GM15510 (cell line): Measurements from ENCODE around the gene SMIM38.

Experiments used
- POLR2A ChIP-seq: IDR thresholded peaks from 3 replicates; pipeline ENCODE4 v1.6.1; 2011; ENCODE audit warnings: borderline replicate concordance; ENCODE audit not compliant: insufficient read length; ENCODE audit errors: extremely low read depth

The SMIM38 gene

DNA sequence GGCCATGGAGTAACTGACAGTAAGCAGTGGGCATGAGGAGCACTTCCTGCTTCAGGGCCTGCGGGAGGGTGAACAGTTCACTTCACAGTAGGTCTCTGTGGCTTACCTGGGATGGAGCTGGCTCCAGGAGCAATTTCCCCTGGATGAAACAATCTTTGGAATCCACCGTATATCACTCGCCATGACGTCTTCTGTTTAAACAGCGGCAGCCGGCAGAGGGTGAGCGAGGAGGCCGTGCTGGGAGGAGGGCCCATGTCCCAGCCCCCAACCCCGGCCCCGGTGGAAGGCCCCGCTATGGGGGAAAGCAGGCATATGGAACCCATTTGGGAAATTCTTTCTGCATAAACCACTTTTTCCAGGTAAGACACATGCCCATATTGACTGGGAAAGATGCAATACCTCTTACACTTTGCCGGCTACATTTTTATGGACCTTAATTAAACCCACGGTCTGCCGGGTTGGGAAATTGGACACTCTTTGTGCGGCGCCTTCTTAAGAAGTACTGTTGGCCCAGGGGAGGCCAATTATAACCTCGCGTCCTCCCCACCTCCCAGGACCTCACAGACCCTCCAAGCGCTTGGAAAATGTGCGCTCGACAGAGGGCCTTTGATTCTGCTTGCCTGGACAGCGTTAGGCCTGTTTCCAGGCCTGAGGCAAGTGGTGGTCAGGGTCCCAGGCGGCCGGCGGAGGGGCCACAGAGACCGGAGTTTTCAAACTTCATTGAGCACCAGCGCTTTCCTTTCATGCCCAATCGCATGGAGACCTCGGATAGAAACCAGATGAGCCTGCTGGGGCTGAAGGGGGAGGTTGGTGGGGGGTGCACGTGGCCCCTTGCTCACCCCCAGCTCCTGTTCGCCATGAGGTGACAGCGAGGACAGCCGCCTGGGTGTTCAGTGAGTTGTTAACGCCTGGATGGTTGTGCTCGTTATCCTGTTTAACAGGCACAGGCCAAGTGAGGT lies 40.4 kb downstream of the SMIM38 start:
- no peak for TF ChIP-seq POLR2A

DNA sequence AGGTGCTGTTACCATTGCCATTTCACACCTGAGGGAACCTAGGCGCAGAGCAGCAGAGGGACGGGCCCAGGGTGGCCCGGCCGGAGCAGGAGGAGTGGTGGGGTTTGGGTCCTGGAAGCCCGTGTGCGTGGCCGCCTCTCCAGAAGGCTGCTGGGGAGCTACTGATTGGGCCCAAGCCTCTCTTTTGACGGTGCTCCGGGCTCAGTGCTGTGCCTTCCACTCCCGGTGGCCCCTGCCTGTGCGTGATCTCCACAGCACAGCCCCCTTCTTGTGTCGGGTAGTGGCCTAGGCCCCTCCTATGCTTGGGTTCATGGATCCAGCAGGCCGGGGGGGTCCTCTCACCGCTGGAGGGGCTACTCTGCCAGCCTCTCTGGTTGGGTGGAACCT lies 41.0 kb downstream of the SMIM38 start:
- no peak for TF ChIP-seq POLR2A

DNA sequence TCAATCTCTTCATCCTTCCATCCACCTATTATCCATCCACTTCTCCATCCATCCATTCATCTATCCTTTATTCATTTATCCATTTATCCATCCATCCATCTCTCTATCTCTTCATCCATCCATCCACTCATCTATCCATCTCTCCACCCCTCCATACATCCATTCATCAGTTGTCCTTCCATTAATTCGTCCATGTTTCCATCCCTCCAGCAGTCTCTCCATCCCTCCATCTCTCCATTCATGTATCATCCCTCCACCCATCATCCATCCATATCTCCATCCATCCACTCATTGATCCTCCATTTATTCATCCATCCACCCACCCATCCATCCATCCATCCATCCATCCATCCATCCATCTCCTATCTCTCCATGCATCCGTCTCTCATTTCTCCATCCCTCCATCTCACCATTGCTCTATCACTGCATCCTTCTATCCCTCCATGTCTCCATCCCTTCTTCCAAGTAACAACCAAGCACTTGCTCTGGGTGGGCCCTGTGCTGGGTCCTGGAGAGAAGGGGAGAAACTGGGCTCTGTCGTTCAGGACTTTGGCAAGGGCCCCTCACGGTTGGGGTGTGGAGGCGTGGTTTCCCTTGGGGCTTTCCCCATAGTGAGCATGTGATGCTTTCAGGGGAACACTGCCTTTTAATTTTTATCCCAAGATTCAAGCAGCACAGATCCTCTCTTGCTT lies 43.3 kb downstream of the SMIM38 start:
- TF ChIP-seq POLR2A, result no peak

DNA sequence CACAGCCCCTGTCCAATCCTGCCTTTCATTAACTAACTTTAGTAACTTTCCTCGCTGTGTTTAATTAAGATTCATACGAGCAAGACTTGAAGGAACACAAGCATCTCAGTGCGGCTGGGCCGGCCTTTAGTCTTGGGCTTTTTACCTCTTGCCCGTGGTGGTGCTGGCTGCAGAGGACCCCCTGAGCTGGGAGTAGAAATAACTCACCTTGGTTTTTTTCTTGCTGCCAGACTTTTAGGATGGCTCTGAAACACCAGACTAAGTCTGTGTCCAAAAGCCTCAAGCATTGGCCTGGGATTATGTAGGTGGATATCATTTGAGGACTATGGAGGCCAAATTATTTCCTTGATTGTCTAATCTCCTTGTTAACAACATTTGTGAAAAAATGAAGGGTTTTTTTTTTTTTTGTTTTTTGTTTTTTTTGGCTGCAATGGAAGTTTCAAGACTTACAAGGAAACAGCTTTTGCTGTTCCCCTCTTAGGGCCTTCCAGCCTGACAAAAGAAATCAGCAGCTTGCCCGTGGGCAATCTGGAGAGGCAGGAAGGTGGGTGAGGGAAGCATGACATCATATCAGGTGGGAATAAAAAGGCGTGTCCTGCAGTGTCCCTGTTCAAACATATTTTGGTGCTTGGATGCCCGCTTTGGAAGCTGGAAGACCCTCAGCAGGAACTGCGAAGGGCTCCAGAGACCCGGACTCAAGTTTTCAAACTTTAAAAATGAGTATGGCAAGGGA lies 44.0 kb downstream of the SMIM38 start:
- TF ChIP-seq POLR2A, result no peak

DNA sequence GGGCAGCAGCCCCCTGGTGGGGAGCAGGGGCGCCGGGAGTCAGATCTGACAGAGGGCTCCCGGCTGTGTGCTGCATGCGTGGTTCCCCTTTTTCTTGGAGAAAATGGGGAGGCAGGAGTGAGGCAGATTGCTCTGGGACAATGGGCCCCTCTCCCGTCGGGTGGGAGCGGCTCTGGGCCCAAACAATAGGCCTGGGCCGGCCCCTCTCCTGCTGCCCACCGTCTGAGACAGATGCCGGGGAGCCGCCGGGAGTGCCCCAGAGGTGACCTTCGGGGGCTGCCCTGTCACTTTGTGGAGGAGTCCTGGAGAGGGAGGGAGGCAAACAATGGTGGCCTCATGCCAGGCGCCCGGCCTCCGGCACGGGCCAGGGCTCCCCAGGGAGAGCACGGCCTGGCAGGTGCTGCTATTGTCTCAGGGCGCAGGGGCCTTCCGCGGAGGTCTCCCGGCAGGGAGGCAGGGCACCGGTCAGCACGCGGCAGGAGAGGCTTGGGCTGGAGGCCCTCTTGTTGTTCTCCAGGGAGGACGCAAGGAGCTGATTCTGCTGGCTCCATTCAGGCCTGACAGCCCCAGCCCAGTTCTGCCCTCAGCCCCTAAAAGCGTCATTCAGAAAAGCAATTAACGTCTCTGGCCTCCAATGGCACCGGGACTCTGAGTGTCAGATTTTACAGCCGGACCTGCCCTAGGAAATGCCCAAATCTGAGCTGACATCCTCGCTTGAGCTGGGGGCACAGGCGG lies 44.8 kb downstream of the SMIM38 start:
- TF ChIP-seq POLR2A, result no peak

DNA sequence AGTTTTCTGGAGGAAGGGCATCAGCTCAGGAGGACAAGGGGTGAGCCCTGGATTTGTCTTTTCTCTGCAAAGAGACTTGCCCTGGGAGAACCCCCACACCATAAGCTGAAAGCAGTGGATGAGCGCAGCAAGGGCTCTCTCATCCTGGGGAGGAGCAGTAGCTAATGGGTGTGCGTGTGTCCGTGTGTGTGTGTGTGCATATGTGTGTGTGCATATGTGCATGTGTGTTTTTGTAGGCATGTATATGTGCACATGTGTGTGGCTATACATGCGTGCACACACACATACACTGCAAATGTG lies 45.3 kb downstream of the SMIM38 start:
- no peak for TF ChIP-seq POLR2A

DNA sequence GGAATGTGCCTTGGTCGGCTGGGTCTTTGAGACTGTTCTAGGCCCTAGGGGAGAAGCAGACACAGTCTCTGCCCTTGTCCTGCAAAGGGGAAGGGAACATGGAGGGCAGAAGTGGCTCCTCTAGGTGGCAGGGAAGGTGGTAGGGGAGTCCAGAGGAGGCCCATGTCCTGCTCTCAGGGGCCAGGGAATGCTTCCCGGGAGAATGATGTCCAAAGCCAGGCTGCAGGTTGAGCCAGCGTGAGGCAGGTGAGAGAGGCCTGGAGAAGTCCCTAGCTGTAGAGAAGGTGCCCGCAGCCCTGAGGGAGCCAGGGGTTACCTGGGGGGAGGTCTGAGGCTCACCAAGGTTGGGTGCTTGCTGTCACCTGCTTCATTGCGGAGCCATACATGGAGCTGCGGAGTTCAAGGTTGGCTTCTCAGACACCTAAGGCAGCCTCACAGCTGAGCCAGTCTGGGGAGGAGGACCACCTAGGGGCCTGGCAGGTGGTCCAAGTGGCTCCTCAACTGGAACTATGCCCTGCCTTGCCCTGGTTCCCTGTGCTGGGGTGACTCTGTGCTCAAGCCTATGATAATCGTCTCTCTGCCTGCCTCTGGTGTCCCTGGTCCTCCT lies 46.1 kb downstream of the SMIM38 start:
- no peak for TF ChIP-seq POLR2A

DNA sequence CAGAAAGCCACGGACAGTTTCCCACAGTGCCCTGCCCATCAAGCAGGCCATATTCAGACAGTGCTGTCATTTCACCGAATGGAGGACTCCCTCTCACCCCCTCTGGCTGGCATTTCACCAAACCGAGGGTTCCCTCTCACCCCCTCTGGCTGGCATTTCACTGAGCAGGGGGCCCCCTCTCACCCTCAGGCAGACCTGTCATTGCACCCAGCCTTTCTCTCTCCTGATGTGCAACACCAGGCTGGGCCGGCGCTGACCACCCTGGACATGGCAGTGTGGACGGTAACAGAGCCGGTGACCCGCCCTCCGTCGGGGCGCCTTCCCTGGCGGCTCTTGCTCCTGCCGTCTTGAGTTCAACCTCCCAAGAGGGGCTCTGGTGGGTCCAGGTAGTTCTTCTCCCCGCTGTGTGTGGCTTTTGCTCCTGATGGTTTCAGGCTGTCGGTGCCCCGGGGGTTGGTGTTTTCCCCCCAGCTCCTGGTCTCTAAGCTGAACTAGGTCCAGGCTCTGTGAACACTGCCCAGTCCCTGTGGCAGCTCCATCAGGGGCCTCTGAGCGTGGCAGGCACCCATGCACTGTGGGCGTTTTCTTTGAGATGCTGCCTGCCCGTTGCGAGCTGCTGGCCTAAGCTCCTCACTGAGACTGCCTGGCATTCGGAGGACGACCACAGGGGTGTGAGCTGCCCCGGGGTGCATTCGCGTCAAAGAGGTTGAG lies 46.9 kb downstream of the SMIM38 start:
- TF ChIP-seq POLR2A, result no peak

DNA sequence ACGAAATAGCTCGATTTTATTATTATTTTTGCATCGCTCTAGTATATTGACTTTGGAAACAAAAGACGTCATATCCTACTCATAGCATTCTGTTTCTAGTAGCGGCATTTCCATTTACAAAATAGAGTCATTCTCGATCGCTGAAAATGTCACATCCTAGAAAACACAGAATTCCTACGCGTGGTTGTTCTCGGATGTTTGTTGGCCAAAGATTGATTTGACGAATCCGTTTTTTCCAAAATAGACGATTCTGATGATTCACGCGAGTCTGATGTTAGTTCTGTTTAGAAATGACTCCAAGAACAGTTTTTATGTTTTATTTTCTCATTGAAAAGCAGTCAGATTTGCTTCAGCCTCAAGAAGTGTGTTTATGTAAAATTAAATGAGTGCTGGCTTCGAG lies 47.6 kb downstream of the SMIM38 start:
- no peak for TF ChIP-seq POLR2A

DNA sequence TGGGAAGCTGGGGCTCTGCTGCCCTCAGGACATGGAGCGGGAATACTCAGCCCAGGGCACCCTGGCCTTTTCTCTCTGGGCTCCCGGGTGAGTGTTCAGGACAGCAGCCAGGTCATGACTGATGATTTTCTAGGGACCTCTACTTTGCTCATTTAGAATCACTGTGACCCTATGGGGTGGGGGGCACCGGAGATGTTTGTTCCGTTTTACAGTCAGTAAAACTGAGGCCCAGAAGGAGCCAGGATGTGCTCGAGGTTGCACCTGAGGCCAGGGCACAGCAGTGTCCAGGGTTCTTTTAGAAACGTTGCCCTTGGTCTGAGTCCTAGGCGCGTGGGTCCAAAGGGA lies 48.1 kb downstream of the SMIM38 start:
- no peak for TF ChIP-seq POLR2A

DNA sequence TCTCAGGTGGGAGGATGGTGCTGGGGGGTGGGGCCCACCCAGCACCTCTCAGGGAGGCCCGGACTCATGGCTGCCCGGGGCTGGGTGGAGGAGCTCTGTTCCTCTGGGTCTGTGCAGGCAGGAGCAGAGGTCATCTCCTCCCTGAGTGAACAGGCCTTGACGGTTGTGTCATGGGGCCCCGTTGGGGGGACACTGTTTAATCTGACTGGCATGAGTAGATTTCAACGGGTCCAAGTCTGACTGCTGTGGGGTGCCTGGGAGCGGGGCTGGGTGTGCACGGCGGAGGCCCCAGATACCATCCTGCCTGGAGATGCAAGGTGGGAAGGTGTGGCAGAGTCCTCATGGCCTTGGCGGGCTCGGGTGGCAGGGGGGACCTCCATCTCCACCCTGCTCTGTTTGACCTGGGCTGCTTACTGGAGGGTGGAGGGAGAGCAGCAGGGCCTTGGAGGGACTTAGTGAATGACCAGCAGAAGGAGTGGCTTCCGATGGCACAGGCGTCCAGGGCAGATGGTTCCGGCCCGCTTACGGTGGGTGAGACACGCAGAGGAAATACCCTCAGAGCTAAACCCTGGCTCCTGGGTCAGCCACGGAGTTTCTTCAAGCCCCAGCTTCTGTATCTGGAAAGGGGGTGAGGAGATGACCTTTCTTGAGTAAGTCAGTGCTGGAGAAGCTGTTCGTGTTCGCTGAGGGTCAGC lies 48.7 kb downstream of the SMIM38 start:
- TF ChIP-seq POLR2A, result no peak

DNA sequence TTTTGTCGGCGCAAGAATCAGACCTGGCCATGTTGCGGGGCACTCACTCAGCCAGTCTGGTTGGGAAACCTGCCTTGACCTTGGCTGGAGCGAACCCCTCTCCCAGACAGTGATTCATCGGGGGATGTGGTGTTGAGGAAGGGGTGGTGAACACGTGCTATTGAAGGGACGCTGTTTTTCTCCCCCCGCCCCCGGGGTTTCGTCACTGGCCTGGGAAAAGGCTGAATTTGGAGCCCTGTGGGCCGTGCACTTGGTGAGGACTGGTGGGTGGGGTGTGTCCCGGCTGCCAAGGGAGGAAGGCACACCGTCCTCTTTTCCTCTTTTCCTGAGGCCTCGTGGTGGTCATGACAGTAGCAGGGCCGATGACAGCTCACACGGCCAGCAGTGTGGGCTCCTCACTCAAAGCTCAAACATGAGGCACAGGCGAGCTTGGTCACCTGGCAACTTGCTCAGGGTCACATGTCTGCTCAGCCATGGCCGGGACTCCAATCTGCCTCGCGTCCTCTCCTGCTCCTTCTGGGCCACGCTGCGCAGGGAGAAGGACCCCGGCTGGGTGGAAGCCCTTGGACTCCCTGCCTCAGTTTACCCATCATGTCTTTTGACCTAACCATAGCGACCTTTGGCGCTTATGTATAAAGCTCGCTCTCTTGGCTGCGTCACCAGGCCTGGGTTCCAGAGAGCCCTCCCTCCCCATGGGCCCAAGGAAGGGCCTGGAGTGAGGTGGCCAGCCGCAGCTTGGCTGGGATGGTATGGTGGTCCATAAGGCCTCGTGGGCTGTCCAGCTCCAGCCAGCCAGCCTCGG lies 49.4 kb downstream of the SMIM38 start:
- no peak for TF ChIP-seq POLR2A
